Parathyroid adenoma (tissue), 2 donors: ENCODE results near the gene ACY1.

Experiments
- H2AFZ ChIP-seq: fragments of 300-600 bp; sonication (generic); one replicate; pipeline ENCODE4 v1.7.0; 2017; ENCODE audit warnings: antibody characterized with exemption, mild to moderate bottlenecking
- H3K27ac ChIP-seq: fragments of 300-600 bp; sonication (generic); one replicate; pipeline ENCODE4 v1.7.0; 2017
- H3K27me3 ChIP-seq: fragments of 300-600 bp; sonication (generic); one replicate; pipeline ENCODE4 v1.7.0; 2017; ENCODE audit warnings: low read length; ENCODE audit not compliant: control insufficient read depth, insufficient read depth
- H3K36me3 ChIP-seq: fragments of 300-600 bp; sonication (generic); one replicate; pipeline ENCODE4 v1.7.0; 2017; ENCODE audit warnings: low read length; ENCODE audit not compliant: control insufficient read depth, insufficient read depth
- H3K4me1 ChIP-seq: fragments of 300-600 bp; sonication (generic); one replicate; pipeline ENCODE4 v1.7.0; 2017; ENCODE audit warnings: control low read depth
- H3K4me2 ChIP-seq: fragments of 300-600 bp; sonication (generic); one replicate; pipeline ENCODE4 v1.7.0; 2017; ENCODE audit warnings: low read length
- H3K4me3 ChIP-seq: fragments of 300-600 bp; sonication (generic); one replicate; pipeline ENCODE4 v1.7.0; 2017; ENCODE audit warnings: low read depth, low read length
- H3K79me2 ChIP-seq: fragments of 300-600 bp; sonication (generic); one replicate; pipeline ENCODE4 v1.7.0; 2017; ENCODE audit warnings: control low read depth
- H3K9ac ChIP-seq: fragments of 300-600 bp; sonication (generic); one replicate; pipeline ENCODE4 v1.7.0; 2017; ENCODE audit warnings: mild to moderate bottlenecking
- H3K9me3 ChIP-seq: fragments of 300-600 bp; sonication (generic); one replicate; pipeline ENCODE4 v1.7.0; 2017; ENCODE audit warnings: low read length; ENCODE audit not compliant: control insufficient read depth
- TF ChIP-seq, protein P1 (sequence below): fragments of 300-600 bp; sonication (generic); IDR thresholded peaks from one replicate; pipeline ENCODE4 v1.7.0; 2017; ENCODE audit warnings: antibody characterized with exemption, mild to moderate bottlenecking
- donor health status: primary hyperparathyroidism.

ACY1 gene

DNA sequence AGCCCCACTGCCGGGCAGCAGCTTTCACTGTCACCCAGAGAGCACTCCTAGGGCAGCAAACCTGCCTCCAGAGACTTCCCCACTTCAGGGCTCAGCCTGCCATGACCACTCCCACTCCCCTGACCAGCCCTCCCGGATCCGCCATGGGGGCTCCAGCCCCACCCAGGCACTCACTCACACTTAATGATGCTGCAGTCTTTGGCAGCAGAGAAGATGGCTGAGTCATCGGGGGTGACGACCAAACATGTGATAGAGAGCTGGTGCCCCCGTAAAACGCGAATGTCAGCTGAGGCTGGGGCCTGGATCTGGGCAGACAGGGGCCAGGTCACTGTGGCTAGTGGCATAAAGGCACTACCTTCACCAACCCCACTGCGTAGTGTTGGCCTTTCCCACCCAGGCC lies 46.3 kb upstream of the ACY1 start:
- Histone ChIP-seq H3K9me3 (no peaks in the 10 kb centered on the region), H2AFZ (no peak overlapping the region), H3K36me3 (no peaks in the 10 kb centered on the region), H3K4me1 (no peaks in the 10 kb centered on the region), H3K4me2 (no peak overlapping the region), H3K27me3 (no peaks in the 10 kb centered on the region), H3K79me2 (no peaks in the 10 kb centered on the region), H3K4me3 (no peak overlapping the region), H3K27ac (no peak overlapping the region), H3K9ac (no peak overlapping the region)
- TF ChIP-seq, protein P1, sequence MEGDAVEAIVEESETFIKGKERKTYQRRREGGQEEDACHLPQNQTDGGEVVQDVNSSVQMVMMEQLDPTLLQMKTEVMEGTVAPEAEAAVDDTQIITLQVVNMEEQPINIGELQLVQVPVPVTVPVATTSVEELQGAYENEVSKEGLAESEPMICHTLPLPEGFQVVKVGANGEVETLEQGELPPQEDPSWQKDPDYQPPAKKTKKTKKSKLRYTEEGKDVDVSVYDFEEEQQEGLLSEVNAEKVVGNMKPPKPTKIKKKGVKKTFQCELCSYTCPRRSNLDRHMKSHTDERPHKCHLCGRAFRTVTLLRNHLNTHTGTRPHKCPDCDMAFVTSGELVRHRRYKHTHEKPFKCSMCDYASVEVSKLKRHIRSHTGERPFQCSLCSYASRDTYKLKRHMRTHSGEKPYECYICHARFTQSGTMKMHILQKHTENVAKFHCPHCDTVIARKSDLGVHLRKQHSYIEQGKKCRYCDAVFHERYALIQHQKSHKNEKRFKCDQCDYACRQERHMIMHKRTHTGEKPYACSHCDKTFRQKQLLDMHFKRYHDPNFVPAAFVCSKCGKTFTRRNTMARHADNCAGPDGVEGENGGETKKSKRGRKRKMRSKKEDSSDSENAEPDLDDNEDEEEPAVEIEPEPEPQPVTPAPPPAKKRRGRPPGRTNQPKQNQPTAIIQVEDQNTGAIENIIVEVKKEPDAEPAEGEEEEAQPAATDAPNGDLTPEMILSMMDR: no peak

DNA sequence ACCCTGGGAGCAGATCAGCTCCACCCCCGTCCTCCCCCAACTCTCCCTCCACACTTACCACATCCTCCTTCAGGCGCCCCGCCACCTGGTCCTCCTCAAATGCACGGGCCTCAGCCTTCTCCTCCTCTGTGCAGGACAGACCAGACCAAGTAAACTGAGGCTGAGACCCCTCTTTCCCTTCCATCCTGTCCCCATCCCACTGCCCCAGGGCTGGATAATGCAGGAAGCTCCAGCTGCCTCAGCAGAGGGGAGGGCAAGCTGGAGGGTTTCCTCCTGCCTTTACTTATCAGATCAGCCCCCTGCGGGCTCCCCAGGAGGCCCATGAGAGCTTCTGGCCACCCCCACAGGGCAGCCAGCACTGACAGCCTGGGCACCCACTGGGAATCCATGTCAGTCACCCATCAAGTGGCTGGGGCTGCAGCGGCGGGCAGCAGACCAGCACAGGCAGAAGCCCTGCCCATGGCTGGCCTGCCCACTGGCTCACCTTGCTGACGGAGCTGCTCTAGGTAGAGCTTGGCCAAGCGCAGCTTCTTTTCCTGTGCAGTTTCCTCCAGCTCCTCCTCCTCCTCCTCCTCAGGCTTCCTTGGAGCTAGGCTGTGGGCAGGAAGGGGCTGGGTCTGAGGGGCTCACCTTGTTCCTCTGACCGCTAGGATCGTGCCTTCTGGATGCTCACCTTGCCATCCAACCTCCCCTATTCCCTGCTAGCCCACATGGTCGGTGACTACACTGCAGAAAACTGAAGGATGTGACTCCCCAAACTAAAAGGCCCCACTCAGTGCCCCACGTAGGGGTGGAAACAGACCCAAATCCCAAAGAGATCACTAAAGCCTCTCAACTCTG lies 45.5 kb upstream of the ACY1 start:
- H2AFZ ChIP-seq: no peak overlapping the region
- H3K4me3 ChIP-seq: no peak overlapping the region
- H3K9ac ChIP-seq: no peak overlapping the region
- H3K4me2 ChIP-seq: no peak overlapping the region
- no peaks in the 10 kb centered on the region for H3K9me3 ChIP-seq
- H3K79me2 ChIP-seq: no peaks in the 10 kb centered on the region
- H3K27me3 ChIP-seq: no peaks in the 10 kb centered on the region
- no peak overlapping the region for H3K27ac ChIP-seq
- H3K4me1 ChIP-seq: peaks cover 5% of the 10 kb centered on the region
- TF ChIP-seq, protein P1: no peak
- H3K36me3 ChIP-seq: no peaks in the 10 kb centered on the region

DNA sequence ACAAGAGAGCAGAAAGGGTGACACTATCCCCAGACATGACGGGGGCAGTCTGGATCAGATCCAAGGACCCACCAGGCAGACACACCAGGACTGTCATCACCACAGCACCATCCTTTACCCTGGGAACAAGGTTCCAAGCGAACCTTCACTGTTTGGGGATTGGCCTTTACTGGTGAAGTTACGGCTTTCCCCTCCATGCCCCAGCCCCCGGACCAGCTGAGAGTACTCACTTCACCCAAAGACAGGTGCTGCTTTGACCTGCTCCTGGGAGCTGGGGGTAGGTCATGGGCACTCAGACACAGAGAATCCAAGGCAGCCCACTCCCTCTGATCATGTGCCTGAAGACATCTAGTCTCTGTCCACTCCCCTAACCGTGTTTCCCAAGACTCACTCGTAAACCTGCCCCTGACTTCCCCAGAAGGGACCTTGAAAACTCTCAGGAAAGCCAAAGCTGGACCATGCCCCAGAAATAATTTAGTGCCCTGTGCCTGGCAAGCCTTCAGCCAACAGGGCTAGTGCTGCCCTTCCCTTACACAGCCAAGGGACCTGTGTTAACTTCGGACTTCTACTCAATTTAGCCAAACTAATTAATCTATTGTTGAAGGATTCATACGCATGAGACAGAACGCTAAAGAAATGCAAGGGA lies 44.4 kb upstream of the ACY1 start:
- H3K27ac ChIP-seq: no peak overlapping the region
- no peaks in the 10 kb centered on the region for H3K9me3 ChIP-seq
- H2AFZ ChIP-seq: no peak overlapping the region
- no peak overlapping the region for H3K9ac ChIP-seq
- H3K27me3 ChIP-seq: no peaks in the 10 kb centered on the region
- H3K4me1 ChIP-seq: peaks cover 12% of the 10 kb centered on the region
- no peak overlapping the region for H3K4me2 ChIP-seq
- no peaks in the 10 kb centered on the region for H3K36me3 ChIP-seq
- TF ChIP-seq, protein P1: no peak
- H3K4me3 ChIP-seq: no peak overlapping the region
- H3K79me2 ChIP-seq: no peaks in the 10 kb centered on the region

DNA sequence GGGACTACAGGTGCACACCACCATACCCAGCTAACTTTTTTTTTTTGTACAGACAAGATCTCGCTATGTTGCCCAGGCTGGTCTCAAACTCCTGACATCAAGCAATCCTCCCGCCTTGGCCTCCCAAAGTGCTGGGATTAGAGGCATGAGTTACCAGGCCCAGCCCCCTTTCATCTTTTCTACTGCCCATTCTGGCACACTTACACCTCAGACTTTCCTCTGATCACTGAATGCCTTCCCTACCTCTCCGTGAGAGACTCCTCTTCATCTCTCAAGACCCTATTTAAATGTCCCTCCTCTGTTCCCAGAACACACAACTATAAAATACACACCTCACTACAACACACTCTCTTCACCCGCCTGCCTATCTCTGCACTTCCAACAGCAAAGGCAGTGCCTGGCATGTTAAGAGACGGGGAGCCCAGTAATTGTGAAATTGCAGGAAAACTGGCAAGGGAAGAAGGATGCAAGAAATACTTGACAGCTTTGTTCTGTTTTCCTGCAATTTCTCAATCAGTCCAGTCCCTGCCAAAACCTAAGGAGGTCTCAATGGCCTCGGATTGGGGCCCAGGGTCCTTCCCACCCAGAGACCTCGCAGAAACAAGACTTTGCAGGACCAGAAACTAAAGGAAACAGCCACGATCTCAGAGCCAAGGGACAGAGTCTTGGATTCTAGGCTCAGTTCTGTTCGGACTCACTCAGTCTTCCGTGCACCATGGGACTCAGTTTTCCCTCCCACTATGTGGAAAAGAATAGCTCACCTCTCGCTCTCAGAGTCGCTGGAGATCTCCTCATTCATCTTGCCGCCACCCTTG lies 42.5 kb upstream of the ACY1 start:
- H3K4me1 ChIP-seq: peaks cover 12% of the 10 kb centered on the region
- no peaks in the 10 kb centered on the region for H3K36me3 ChIP-seq
- no peaks in the 10 kb centered on the region for H3K79me2 ChIP-seq
- no peak overlapping the region for H3K27ac ChIP-seq
- peak overlapping the region; percentile 86 for H2AFZ ChIP-seq
- TF ChIP-seq, protein P1: no peak
- H3K9ac ChIP-seq: peak overlapping the region; percentile 44
- H3K4me3 ChIP-seq: peak overlapping the region; percentile 80
- no peaks in the 10 kb centered on the region for H3K27me3 ChIP-seq
- H3K4me2 ChIP-seq: peak overlapping the region; percentile 94
- H3K9me3 ChIP-seq: no peaks in the 10 kb centered on the region
